B cell (primary cell): Measurements from ENCODE around the gene XRCC3. TPM values are rescaled to one million over a fixed set of nuclear protein-coding genes. Genes with fewer than 3 reads are reported as not detected.

Experiments used
- ATAC-seq: fragments of 200-7000 bp; cut with Tn5 transposase; one replicate; pipeline ENCODE4 v1.10.0; 2021; ENCODE audit warnings: low read depth, mild to moderate bottlenecking, moderate number of reproducible peaks, moderate library complexity
- CTCF ChIA-PET: fragments of 350-600 bp; sonication (Branson Sonifier 250); formaldehyde crosslinking; loops from one replicate; lab custom pipeline; 2021; ENCODE audit warnings: antibody characterized with exemption, inconsistent platforms; lab: Charles Lee
- POLR2A ChIA-PET: fragments of 350-600 bp; sonication (Branson Sonifier 250); formaldehyde crosslinking; loops from one replicate; lab custom pipeline; 2021; ENCODE audit warnings: antibody characterized with exemption; lab: Charles Lee
- DNase-seq: peaks from one replicate; pipeline ENCODE4 v3.0.0; 2013
- H2AFZ ChIP-seq: 2 replicates; pipeline ENCODE4 v1.6.1; 2012; ENCODE audit warnings: mild to moderate bottlenecking, low read depth, low read length; ENCODE audit not compliant: insufficient read depth, poor library complexity, severe bottlenecking
- H3K27ac ChIP-seq, 2 donors: 1 replicate in 1 of 2; 2 replicates in 1 of 2; pipeline ENCODE4 v1.5.1; 2012 to 2013; ENCODE audit warnings: low read length in 2 of 2, mild to moderate bottlenecking in 2 of 2, moderate library complexity in 1 of 2
- H3K27me3 ChIP-seq, 4 experiments: fragments of 200-600 bp in 1 of 4; sonication (generic) in 1 of 4; replicated peaks in 1 of 4; 1 replicate in 2 of 4; 2 replicates in 2 of 4; pipeline versions ENCODE4 v1.6.1 to v1.7.0; 2013 to 2016; ENCODE audit warnings: low read length in 3 of 4, mild to moderate bottlenecking in 2 of 4, mixed read lengths in 1 of 4, moderate library complexity in 1 of 4; ENCODE audit not compliant: insufficient read depth in 4 of 4, control insufficient read depth in 3 of 4; ENCODE audit errors: control extremely low read depth in 1 of 4
- H3K36me3 ChIP-seq, 2 experiments: replicated peaks in 1 of 2; 1 replicate in 1 of 2; 2 replicates in 1 of 2; pipeline versions ENCODE4 v1.6.1 to v1.7.1; 2013; ENCODE audit warnings: low read length in 1 of 2; ENCODE audit not compliant: insufficient read depth in 2 of 2, control insufficient read depth in 1 of 2; ENCODE audit errors: control extremely low read depth in 1 of 2, extremely low read depth in 1 of 2
- H3K4me1 ChIP-seq, 2 donors: fragments of 200-600 bp in 1 of 2; sonication (generic) in 1 of 2; 1 replicate in 1 of 2; 2 replicates in 1 of 2; pipeline versions ENCODE4 v1.5.1 to v1.6.1; 2013 to 2017; ENCODE audit warnings: low read length in 2 of 2; ENCODE audit not compliant: control insufficient read depth in 2 of 2, insufficient read depth in 2 of 2
- H3K4me2 ChIP-seq: replicated peaks from 2 replicates; pipeline ENCODE3; 2012; ENCODE audit warnings: mild to moderate bottlenecking, low read depth, low read length; ENCODE audit not compliant: poor library complexity, severe bottlenecking
- H3K4me3 ChIP-seq, 5 experiments: fragments of 200-600 bp in 1 of 5; sonication (generic) in 1 of 5; 1 replicate in 3 of 5; 2 replicates in 2 of 5; pipeline versions ENCODE4 v1.5.1 to v1.7.0; 2011 to 2016; ENCODE audit warnings: low read length in 4 of 5, mild to moderate bottlenecking in 4 of 5, low read depth in 2 of 5, control low read depth in 1 of 5, moderate library complexity in 1 of 5; ENCODE audit not compliant: insufficient read depth in 1 of 5; ENCODE audit errors: control extremely low read depth in 1 of 5, extremely low read depth in 1 of 5
- H3K79me2 ChIP-seq: fragments of 200-600 bp; sonication (generic); one replicate; pipeline ENCODE4 v1.6.0; 2016; ENCODE audit warnings: low read length; ENCODE audit not compliant: control insufficient read depth, insufficient read depth
- H3K9ac ChIP-seq: fragments of 200-600 bp; sonication (generic); 2 replicates; pipeline ENCODE4 v1.6.1; 2017; ENCODE audit warnings: mild to moderate bottlenecking, low read length, moderate library complexity
- H3K9me3 ChIP-seq, 3 donors: one replicate each; pipeline versions ENCODE4 v1.6.1 to v1.7.1; 2013; ENCODE audit warnings: low read length in 2 of 3; ENCODE audit not compliant: control insufficient read depth in 2 of 3, insufficient read depth in 1 of 3; ENCODE audit errors: control extremely low read depth in 1 of 3
- H4K20me1 ChIP-seq: 2 replicates; pipeline ENCODE4 v1.6.0; 2012; ENCODE audit warnings: mild to moderate bottlenecking, low read length; ENCODE audit not compliant: insufficient read depth, control insufficient read depth, poor library complexity, severe bottlenecking
- H3K27ac Mint-ChIP-seq: one replicate; pipeline ENCODE4 v1.8.0; 2021; ENCODE audit warnings: mixed read lengths
- H3K27me3 Mint-ChIP-seq: one replicate; pipeline ENCODE4 v1.8.0; 2021; ENCODE audit warnings: mixed read lengths
- H3K4me1 Mint-ChIP-seq: one replicate; pipeline ENCODE4 v1.8.0; 2021; ENCODE audit warnings: mixed read lengths
- H3K4me3 Mint-ChIP-seq: one replicate; pipeline ENCODE4 v1.8.0; 2021; ENCODE audit warnings: mixed read lengths
- H3K9me3 Mint-ChIP-seq: one replicate; pipeline ENCODE4 v1.8.0; 2022; ENCODE audit warnings: mixed read lengths; ENCODE audit not compliant: insufficient read depth
- EZH2 ChIP-seq: IDR thresholded peaks from 2 replicates; pipeline ENCODE4 v1.6.1; 2012; ENCODE audit warnings: borderline replicate concordance, low read depth, mild to moderate bottlenecking, moderate library complexity, low read length; ENCODE audit not compliant: insufficient read depth, poor library complexity, severe bottlenecking
- WGBS: methylation state at CpG from one replicate; pipeline ENCODE4 v1.1.5; 2013; ENCODE audit warnings: missing lambda C conversion rate; ENCODE audit not compliant: insufficient coverage; 5-methylcytosine and 5-hydroxymethylcytosine counted together
- intact Hi-C: fragments of 100-400 bp; cut with micrococcal nuclease; formaldehyde crosslinking; loops from one replicate; pipeline ENCODE4 v1.10.0; 2022
- polyA plus RNA-seq: library from polyadenylated mRNA; depleted of rRNA; stranded (reverse); fragments of >200 nt; gene quantifications from 2 replicates; pipeline ENCODE4 v1.2.3, GENCODE V29; 2012
- total RNA-seq, 2 donors: library from RNA; stranded (reverse); fragments of 120-200 nt in 1 of 2; gene quantifications; 1 replicate in 1 of 2; 2 replicates in 1 of 2; pipeline versions ENCODE4 v1.2.3 to v1.2.4, GENCODE V29; 2013 to 2022
- TF ChIP-seq, protein P1 (sequence below): fragments of 200-600 bp; IDR thresholded peaks from one replicate; pipeline ENCODE4 v1.8.0; 2022; ENCODE audit warnings: antibody characterized with exemption, mild to moderate bottlenecking

The XRCC3 gene
- total and polyA plus RNA-seq, 2 donors (not counting 1 experiment from before 2014, with no cell fraction given), result 18.0 to 19.7 TPM

DNA sequence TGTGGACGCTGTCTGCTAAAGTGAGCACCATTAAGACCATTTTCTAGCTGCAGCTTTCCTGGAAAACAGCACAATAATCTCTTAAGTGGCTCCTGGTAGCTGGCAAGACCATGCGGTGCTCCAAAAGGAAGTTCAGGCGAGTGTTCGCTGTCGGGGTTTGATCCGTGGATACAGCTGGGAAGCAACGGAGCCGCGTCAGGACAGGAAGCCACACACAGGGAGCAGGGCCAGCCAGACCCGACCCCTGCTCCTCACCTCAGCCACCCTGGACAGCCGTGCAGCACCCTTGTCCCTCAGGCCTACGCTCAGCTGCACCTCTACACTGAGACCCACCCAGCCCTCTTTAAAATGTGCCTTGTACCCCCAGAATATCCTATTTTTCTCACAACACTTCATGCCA, 19.8 kb upstream of the XRCC3 start:
- no peak for TF ChIP-seq EZH2
- TF ChIP-seq, protein P1, sequence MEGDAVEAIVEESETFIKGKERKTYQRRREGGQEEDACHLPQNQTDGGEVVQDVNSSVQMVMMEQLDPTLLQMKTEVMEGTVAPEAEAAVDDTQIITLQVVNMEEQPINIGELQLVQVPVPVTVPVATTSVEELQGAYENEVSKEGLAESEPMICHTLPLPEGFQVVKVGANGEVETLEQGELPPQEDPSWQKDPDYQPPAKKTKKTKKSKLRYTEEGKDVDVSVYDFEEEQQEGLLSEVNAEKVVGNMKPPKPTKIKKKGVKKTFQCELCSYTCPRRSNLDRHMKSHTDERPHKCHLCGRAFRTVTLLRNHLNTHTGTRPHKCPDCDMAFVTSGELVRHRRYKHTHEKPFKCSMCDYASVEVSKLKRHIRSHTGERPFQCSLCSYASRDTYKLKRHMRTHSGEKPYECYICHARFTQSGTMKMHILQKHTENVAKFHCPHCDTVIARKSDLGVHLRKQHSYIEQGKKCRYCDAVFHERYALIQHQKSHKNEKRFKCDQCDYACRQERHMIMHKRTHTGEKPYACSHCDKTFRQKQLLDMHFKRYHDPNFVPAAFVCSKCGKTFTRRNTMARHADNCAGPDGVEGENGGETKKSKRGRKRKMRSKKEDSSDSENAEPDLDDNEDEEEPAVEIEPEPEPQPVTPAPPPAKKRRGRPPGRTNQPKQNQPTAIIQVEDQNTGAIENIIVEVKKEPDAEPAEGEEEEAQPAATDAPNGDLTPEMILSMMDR, result no peak
- Mint-ChIP-seq H3K9me3 (no peaks in the 10 kb centered on the region), H3K4me3 (no peak overlapping the region), H3K27me3 (no peaks in the 10 kb centered on the region), H3K4me1 (no peaks in the 10 kb centered on the region), H3K27ac (no peak overlapping the region)
- Histone ChIP-seq H3K27ac (no peak overlapping the region), H3K4me2 (no peak overlapping the region), H3K9ac (no peak overlapping the region), H3K79me2 (no peaks in the 10 kb centered on the region), H3K9me3 (no peaks in the 10 kb centered on the region), H3K27me3 (no peaks in the 10 kb centered on the region), H3K36me3 (peaks cover 0 to 8% of the 10 kb centered on the region in 2 experiments), H2AFZ (no peak overlapping the region), H4K20me1 (no peaks in the 10 kb centered on the region), H3K4me1 (no peaks in the 10 kb centered on the region), H3K4me3 (no peak overlapping the region)
- 96% methylated on average over 12 of the region's 12 CpGs for WGBS
- POLR2A ChIA-PET, result no interaction called here
- DNase-seq, result no peak
- intact Hi-C loops, result no loop called here
- CTCF ChIA-PET, result no interaction called here
- no peak for ATAC-seq

GRCh38 chr14:103734081-103734888, 19.0 kb upstream of the XRCC3 start:
- H3K27ac ChIP-seq, result no peak overlapping the region
- no peaks in the 10 kb centered on the region for H3K4me1 Mint-ChIP-seq
- no peaks in the 10 kb centered on the region for H3K27me3 ChIP-seq
- 97% methylated on average over 23 of the region's 23 CpGs for WGBS
- peaks cover 0 to 10% of the 10 kb centered on the region in 2 experiments for H3K36me3 ChIP-seq
- no peak overlapping the region for H3K4me2 ChIP-seq
- ChIA-PET POLR2A (no interaction called here), CTCF (no interaction called here)
- H3K4me3 Mint-ChIP-seq, result no peak overlapping the region
- H3K4me1 ChIP-seq, result no peaks in the 10 kb centered on the region
- TF ChIP-seq EZH2, result no peak
- TF ChIP-seq, protein P1, result no peak
- H2AFZ ChIP-seq, result no peak overlapping the region
- no peaks in the 10 kb centered on the region for H3K9me3 Mint-ChIP-seq
- DNase-seq (no peak), ATAC-seq (no peak)
- H3K4me3 ChIP-seq, result no peak overlapping the region
- H3K9me3 ChIP-seq, result no peaks in the 10 kb centered on the region
- no peaks in the 10 kb centered on the region for H3K27me3 Mint-ChIP-seq
- no peak overlapping the region for H3K9ac ChIP-seq
- no peak overlapping the region for H3K27ac Mint-ChIP-seq
- no peaks in the 10 kb centered on the region for H4K20me1 ChIP-seq
- H3K79me2 ChIP-seq, result no peaks in the 10 kb centered on the region
- intact Hi-C loops, result no loop called here
